Loucy (cell line): Measurements from ENCODE around the gene NOC2L.

Source experiments
- EZH2phosphoT487 ChIP-seq: fragments of 200-600 bp; IDR thresholded peaks from 2 replicates; pipeline ENCODE4 v1.6.1; 2018; ENCODE audit warnings: antibody characterized with exemption, mild to moderate bottlenecking, moderate library complexity, borderline replicate concordance
- TF ChIP-seq, protein P1 (sequence below): fragments of 200-600 bp; sonication (generic); conservative IDR thresholded peaks from 2 replicates; pipeline ENCODE4 v1.5.1; 2014; ENCODE audit warnings: mild to moderate bottlenecking, antibody characterized with exemption, low read length

DNA sequence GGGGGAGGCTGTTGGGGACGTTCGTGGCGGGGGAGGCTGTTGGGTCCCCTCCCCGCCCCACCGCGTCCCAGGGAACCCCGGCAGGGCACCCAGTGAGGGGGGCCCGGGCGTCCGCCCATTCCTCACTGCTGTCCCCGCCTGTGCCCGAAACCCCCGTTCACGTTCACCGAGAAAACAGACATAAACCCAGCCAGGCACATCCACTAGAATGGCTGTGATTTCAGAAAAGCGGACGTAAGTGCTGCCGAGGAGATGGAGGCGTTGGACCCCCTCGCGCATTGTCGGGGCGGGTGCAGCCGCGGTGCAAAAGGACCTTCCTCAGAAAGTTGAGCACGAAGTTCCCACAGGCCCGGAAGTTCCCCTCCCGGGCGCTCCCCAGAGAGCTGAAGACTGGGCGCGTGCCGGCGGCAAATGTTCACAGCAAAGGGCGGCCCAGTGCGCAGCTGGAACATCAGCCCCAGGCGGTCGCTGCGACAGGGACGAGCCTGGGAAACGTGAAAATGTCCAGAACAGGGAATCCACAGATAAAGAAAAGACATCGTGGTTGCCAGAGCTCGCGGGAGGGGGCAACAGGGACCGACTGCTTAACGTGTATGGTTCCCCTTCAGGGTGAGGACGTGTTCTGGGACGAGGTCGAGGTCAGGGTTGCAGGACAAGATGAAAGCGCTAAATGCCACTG is 53.8 kb downstream of the NOC2L start:
- TF ChIP-seq, protein P1, sequence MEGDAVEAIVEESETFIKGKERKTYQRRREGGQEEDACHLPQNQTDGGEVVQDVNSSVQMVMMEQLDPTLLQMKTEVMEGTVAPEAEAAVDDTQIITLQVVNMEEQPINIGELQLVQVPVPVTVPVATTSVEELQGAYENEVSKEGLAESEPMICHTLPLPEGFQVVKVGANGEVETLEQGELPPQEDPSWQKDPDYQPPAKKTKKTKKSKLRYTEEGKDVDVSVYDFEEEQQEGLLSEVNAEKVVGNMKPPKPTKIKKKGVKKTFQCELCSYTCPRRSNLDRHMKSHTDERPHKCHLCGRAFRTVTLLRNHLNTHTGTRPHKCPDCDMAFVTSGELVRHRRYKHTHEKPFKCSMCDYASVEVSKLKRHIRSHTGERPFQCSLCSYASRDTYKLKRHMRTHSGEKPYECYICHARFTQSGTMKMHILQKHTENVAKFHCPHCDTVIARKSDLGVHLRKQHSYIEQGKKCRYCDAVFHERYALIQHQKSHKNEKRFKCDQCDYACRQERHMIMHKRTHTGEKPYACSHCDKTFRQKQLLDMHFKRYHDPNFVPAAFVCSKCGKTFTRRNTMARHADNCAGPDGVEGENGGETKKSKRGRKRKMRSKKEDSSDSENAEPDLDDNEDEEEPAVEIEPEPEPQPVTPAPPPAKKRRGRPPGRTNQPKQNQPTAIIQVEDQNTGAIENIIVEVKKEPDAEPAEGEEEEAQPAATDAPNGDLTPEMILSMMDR: no peak
- no peak for TF ChIP-seq EZH2phosphoT487
